ENCODE results near the gene POLR2E.

POLR2E gene

DNA sequence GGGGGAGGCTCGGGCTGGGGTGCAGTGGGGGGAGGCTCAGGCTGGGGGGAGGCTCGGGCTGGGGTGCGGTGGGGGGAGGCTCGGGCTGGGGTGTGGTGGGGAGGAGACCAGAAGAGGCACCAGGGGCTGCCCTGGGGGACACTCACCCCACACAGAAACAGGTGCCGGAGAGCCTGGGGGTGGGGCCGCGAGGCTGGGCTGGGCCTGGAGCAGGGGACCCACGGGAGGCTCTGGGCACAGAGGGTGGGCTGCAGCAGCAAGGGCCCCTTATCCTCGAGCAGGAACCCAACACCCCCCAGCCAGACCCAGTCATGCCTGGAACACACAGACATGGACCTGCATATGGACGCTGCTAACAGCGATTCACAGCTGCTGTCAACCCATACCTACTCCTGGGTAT is 42.9 kb upstream of the POLR2E start:
- Histone ChIP-seq H4K20me1 (ENCODE audit: control insufficient read depth, insufficient read depth, low read depth, low read length) (0 out of 2 replicates have a peak, but pooled peaks cover 4% of the 10 kb centered on the region), H3K4me3 (ENCODE audit: low read length) (no peak overlapping the region), H3K9me3 (ENCODE audit: control insufficient read depth, insufficient read depth, low read length) (no peaks in the 10 kb centered on the region), H3K4me2 (ENCODE audit: low read length) (no peak overlapping the region), H3F3A (ENCODE audit: control insufficient read depth, insufficient read depth) (no peaks in the 10 kb centered on the region), H3K27ac (ENCODE audit: low read depth, low read length) (no peak overlapping the region), H3K27me3 (ENCODE audit: control insufficient read depth, low read length) (no peaks in the 10 kb centered on the region; the same call in 1 of the 2 replicates), H3K79me2 (ENCODE audit: control insufficient read depth, low read length) (no peaks in the 10 kb centered on the region), H3K36me3 (ENCODE audit: control insufficient read depth, low read length) (peaks cover 3% of the 10 kb centered on the region; the same call in 1 of the 2 replicates), H3K9me2 (replicated peaks; ENCODE audit: control insufficient read depth, low read length) (no peaks in the 10 kb centered on the region), H3K4me1 (ENCODE audit: control insufficient read depth, low read length) (peaks cover 8% of the 10 kb centered on the region)
- no peak for TF ChIP-seq EZH2phosphoT487 (IDR thresholded peaks at IDR 0.05; ENCODE audit: borderline replicate concordance, low read length)
- TF ChIP-seq, protein P1, sequence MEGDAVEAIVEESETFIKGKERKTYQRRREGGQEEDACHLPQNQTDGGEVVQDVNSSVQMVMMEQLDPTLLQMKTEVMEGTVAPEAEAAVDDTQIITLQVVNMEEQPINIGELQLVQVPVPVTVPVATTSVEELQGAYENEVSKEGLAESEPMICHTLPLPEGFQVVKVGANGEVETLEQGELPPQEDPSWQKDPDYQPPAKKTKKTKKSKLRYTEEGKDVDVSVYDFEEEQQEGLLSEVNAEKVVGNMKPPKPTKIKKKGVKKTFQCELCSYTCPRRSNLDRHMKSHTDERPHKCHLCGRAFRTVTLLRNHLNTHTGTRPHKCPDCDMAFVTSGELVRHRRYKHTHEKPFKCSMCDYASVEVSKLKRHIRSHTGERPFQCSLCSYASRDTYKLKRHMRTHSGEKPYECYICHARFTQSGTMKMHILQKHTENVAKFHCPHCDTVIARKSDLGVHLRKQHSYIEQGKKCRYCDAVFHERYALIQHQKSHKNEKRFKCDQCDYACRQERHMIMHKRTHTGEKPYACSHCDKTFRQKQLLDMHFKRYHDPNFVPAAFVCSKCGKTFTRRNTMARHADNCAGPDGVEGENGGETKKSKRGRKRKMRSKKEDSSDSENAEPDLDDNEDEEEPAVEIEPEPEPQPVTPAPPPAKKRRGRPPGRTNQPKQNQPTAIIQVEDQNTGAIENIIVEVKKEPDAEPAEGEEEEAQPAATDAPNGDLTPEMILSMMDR (IDR thresholded peaks at IDR 0.05; ENCODE audit: low read depth, low read length, poor library complexity, severe bottlenecking): no peak

DNA sequence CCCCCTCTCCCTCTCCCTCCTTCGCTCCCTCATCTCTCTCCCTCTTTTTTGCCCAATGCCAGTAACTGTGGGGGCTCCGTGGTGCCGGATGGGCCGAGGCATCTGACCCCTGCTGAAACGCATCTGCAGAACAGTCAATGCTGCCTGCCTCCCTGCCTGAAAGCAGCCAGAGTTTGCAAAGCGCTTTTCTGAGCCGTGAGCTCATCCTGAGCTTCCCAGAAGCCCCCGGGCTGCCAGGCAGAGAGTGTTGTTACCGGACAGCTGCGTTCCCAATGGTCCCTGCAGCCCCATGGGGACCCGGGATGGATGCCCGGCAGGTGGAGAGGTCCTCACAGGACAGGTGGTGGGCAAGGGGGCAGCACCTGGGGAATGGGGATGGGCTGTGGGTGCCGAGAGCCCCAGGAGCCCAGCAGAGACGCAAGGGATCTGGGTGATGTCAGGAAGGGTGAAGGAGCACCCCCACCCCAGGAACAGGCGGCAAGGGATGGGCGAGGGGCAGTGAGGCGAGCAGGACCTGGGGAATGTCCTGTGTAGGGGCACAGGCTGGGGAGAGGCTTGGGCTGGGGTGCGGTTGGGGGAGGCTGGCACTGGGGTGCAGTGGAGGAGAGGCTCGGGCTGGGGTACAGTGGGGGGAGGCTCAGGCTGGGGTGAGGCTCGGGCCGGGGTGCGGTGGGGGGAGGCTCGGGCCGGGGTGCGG is 41.6 kb upstream of the POLR2E start:
- H3K4me2 ChIP-seq (ENCODE audit: low read length): no peak overlapping the region
- H3K79me2 ChIP-seq (ENCODE audit: control insufficient read depth, low read length): 0 out of 2 replicates have a peak, but pooled peaks cover under 1% of the 10 kb centered on the region
- no peak overlapping the region for H3K4me3 ChIP-seq (ENCODE audit: low read length)
- H3K4me1 ChIP-seq (ENCODE audit: control insufficient read depth, low read length): peaks cover 22% of the 10 kb centered on the region
- H3K9me3 ChIP-seq (ENCODE audit: control insufficient read depth, insufficient read depth, low read length): no peaks in the 10 kb centered on the region
- H3K9me2 ChIP-seq (replicated peaks; ENCODE audit: control insufficient read depth, low read length): no peaks in the 10 kb centered on the region
- no peaks in the 10 kb centered on the region for H3F3A ChIP-seq (ENCODE audit: control insufficient read depth, insufficient read depth)
- H4K20me1 ChIP-seq (ENCODE audit: control insufficient read depth, insufficient read depth, low read depth, low read length): peaks cover 11% of the 10 kb centered on the region
- H3K36me3 ChIP-seq (ENCODE audit: control insufficient read depth, low read length): no peaks in the 10 kb centered on the region
- peaks cover under 1% of the 10 kb centered on the region; the same call in 1 of the 2 replicates for H3K27me3 ChIP-seq (ENCODE audit: control insufficient read depth, low read length)
- TF ChIP-seq, protein P1 (IDR thresholded peaks at IDR 0.05; ENCODE audit: low read depth, low read length, poor library complexity, severe bottlenecking): no peak
- H3K27ac ChIP-seq (ENCODE audit: low read depth, low read length): no peak overlapping the region

DNA sequence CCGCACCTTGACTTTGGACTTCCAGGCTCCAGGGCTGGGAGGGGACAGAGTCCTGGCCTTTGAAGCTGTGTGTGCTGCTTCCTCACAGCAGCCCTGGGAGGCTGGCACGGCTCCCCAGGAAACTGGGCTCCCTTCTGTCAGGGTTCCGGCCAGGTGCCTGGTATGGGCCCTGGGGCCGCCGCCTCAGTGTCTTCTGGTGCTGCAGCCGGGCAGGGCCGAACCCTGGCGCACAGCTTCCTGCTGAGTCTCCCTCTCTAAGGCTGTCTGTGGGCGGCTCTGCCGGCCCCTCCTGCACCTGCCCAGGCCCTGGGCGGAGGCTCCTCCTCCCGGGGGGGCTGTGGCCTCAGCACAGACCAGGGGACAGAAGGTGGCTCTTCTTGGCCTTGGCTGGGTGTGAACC is 41.0 kb upstream of the POLR2E start:
- peaks cover 6% of the 10 kb centered on the region for H3K27me3 ChIP-seq (ENCODE audit: control insufficient read depth, low read length)
- no peak overlapping the region for H3K4me2 ChIP-seq (ENCODE audit: low read length)
- no peaks in the 10 kb centered on the region for H3K9me2 ChIP-seq (replicated peaks; ENCODE audit: control insufficient read depth, low read length)
- peaks cover 7% of the 10 kb centered on the region; the same call in 1 of the 2 replicates for H3K79me2 ChIP-seq (ENCODE audit: control insufficient read depth, low read length)
- no peak for TF ChIP-seq EZH2phosphoT487 (IDR thresholded peaks at IDR 0.05; ENCODE audit: borderline replicate concordance, low read length)
- TF ChIP-seq, protein P1 (IDR thresholded peaks at IDR 0.05; ENCODE audit: low read depth, low read length, poor library complexity, severe bottlenecking): no peak
- H4K20me1 ChIP-seq (ENCODE audit: control insufficient read depth, insufficient read depth, low read depth, low read length): peaks cover 17% of the 10 kb centered on the region
- H3K4me1 ChIP-seq (ENCODE audit: control insufficient read depth, low read length): peaks cover 28% of the 10 kb centered on the region
- H3K4me3 ChIP-seq (ENCODE audit: low read length): no peak overlapping the region
- no peaks in the 10 kb centered on the region for H3K9me3 ChIP-seq (ENCODE audit: control insufficient read depth, insufficient read depth, low read length)
- H3K36me3 ChIP-seq (ENCODE audit: control insufficient read depth, low read length): no peaks in the 10 kb centered on the region
- H3K27ac ChIP-seq (ENCODE audit: low read depth, low read length): no peak overlapping the region
- H3F3A ChIP-seq (ENCODE audit: control insufficient read depth, insufficient read depth): no peaks in the 10 kb centered on the region
